IPS-NIHi11 (cell line): ENCODE results near the gene ZNF492.
"Not testable (repeated sequence)": the region's sequence is repeated elsewhere in the genome, so short reads cannot be mapped to it uniquely, and the experiment has no call there.

ENCODE experiments used
- DNase-seq: peaks from one replicate; pipeline ENCODE4 v3.0.0; 2012; ENCODE audit warnings: mixed read lengths, low spot score

Gene ZNF492

DNA sequence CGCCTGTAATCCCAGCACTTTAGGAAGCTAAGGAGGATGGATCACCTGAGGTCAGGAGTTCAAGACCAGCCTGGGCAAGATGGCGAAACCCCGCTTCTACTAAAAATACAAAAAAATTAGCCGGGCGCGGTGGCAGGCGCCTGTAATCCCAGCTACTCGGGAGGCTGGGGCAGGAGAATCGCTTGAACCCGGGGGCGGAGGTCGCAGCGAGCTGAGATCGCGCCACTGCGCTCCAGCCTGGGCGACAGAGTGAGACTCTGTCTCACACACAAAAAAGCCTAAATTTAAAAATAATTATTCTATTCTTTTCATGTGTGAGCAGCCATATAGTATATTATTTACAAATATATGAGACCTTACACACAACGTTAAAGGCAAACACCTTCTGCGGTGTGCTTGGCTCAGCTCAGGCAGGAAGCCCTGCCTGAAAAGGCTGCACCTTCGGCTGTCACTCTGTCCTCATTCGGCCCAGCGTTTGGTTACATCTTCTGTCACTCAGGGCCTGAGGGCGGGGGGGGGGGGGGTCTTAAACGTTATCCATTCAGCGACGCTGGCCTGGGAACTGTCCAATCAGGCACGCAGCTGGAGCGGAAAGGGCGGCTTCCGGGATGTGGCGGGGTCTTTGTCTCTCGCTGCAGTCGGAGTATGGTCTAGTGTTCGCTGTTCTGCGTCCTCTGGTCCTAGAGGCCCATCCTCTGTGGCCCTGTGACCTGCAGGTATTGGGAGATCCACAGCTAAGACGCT lies at the start of gene ZNF492:
ZNF492 (plus strand) TSS at position 619 of the 744 bp plus-strand sequence. CDS start 19,076 bp downstream, outside the sequence.
- not testable (repeated sequence) for DNase-seq

DNA sequence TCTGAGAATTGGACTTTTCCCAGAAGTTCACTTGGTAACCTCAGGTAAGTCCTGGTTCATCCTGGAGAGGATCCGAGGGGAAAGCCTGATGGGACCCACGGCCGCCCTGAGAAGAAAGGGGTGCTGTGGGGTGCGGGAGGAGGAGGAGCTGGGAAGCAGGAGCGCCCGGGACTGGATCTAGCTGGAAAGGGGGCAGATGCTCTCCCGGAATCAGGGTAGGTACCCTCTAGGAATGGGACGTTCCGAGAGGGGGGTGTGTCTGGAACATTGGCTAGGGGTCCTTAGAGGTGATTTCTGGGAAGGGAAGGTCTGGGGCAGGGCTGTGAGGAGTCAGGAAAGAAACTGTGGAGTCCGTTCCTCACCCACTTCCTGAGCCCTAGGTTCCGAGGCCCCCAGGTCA lies 38.7 kb upstream of the ZNF492 start:
- DNase-seq, result no peak

DNA sequence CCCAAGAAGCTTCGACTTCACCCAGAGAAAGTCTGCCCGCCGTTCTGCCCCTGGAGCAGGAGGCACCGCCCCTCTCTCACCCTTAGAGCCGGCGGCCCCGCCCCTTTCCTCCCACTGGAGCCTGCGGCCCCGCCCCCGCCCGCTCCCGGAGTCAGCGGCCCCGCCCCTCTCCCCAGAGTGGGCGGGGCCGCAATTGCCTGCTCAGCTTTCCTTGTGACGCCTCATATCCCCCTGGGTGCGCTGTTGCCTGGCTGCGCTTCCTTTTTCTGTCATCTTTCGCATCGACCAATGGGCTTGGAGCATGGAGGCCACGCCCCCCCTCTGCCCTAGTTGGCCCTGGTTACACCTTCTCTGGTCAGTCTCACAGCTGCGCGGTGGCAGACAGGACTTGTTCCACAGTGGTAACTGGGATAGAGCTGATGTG lies 38.2 kb upstream of the ZNF492 start:
- no peak for DNase-seq

DNA sequence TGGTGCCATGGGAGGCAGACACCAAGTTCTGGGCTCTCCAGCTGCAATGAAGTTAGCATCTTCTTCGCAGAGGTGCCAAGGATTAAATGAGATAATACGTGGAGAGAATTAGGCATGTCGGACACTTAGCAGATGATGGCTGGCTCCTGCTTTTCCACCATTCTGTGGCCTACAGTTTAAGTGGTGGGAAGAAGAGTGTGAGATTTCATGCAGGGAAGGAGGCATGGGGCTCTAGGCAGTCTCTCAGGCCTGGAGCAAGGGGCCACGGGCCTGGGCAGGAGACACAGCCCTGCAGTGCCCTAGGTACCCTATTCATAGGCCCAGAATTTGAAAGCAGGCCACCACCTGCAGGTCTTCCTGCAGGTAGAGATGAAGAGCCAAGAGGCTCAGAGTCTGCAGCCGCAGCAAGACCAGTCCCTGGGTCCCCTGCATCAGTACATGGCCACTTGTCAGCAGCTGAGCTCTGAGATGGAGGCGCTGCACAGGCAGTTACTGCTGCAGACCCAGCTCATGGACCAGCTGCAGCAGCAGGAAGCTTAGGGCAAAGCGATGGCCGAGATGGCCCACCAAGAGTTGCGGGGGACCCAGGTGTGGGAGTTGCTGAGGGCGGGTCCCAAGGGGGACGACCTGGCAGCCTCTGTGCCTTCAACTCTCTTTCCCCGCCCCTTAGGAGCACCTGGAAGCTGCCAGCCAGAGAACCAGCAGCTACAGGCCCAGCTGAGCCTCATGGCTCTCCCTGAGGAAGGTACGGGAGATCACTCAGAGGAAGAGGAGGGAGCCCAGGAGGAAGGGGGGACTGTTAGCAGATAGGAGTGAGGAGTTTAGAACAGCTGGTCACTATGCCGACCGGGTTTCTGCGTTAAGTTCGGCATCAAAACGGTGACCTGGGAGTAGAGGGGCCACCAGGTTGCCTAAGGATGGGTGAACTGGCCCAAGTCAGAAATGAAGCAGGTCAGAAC lies 33.2 kb upstream of the ZNF492 start:
- DNase-seq, result no peak

DNA sequence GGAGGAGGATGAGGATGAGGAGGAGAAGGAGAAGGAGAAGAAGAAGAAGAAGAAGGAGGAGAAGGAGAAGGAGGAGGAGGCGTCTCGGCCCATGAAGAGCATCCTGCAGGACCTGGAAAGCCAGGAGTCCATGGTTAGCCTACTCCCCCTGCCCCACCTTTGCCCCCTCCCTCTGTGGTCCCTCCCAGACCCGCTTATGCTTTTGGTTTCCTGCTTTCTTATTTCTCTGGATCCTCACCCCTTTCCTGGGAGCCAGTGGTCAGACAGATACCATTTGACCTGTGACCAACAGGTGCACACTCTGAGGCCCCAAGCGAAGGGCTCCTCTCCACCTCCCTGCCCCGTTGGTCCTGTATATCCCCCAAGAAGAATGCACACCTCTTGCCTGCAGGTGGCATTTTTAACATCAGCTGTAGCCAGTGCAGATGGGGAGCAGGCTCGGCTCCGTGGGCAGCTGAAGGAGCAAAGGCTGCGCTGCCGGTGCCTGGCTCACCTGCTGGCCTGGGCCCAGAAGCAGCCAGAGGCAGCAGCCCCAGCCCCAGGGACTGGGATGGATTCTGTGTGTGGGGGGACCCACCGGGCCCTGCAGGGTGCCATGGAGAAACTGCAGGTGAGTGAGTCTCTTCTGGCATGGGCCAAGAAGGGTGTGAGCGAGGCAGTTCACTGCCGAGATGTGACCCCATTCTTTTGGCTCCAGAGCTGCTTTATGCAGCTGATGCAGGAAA lies 32.1 kb upstream of the ZNF492 start:
- DNase-seq, result no peak

DNA sequence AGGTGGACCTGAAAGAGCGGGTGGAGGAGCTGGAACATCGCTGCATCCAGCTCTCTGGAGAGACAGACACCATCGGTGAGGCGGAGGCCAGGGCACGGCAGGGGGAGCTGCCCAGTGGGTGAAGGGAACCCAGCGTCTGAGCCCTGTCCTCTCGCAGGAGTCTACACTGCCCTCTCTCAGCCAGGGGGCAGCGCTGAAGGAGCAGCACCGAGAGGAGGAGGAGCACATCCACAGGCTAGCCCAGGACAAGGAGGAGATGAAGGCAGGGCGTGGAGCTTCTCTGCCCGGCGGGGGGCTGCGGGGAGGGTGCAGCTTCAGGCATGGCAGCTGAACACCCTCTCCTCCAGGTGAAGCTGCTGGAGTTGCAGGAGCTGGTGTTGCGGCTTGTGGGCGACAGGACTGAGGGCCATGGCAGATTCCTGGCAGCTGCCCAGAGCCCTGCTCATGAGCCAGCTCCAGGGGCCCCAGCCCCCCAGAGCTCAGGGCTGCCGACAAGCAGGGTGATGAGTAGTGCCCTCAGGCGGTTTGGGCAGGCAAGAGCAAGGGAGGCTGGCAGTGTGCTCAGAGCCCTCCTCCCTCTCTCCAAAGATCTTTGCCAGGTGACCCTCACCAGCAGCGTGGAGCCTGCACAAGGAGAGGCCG lies 31.4 kb upstream of the ZNF492 start:
- DNase-seq, result no peak

DNA sequence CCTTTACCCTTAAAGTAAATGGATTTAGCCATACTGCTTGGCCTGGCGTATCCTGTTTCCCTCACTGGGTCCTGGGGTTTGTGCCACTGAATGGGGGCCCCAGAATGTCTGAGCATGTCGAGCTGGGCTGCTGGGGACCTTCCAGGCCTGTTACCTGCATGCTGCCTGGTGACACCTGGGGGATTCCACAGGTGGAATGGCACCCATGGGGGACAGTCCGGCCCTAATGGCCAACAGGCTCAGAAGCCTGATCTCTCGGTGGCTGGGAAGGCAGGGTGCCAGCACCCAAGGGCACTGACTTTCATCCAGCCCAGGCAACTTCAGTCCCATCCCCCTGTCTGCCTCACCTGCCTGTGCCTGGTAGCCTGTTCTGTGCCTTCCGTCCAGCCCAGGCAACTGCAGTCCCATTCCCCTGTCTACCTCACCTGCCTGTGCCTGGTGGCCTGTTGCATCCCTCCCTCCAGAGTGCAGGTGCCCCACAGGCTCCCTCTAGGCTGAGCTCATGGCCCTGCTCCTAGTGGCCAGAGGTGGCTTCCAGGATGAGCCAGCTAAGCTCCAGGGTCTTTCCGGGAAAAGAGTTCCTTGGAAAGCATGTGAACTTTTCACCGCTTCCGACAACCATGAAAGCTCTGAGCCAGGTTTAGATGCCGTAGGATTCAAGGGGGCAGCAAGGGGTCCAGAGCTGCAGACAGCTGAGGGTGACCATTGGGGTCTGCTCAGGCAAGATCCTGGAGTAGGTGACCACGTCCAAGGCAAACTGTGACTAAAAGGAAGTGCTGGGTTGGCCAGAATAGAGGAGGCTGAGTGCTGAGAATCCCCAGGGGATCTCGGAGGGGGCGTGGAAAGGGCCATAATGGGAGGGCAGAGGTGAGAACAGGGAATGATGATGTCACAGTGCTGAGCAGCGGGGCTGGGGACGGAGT lies 30.3 kb upstream of the ZNF492 start:
- DNase-seq, result no peak

DNA sequence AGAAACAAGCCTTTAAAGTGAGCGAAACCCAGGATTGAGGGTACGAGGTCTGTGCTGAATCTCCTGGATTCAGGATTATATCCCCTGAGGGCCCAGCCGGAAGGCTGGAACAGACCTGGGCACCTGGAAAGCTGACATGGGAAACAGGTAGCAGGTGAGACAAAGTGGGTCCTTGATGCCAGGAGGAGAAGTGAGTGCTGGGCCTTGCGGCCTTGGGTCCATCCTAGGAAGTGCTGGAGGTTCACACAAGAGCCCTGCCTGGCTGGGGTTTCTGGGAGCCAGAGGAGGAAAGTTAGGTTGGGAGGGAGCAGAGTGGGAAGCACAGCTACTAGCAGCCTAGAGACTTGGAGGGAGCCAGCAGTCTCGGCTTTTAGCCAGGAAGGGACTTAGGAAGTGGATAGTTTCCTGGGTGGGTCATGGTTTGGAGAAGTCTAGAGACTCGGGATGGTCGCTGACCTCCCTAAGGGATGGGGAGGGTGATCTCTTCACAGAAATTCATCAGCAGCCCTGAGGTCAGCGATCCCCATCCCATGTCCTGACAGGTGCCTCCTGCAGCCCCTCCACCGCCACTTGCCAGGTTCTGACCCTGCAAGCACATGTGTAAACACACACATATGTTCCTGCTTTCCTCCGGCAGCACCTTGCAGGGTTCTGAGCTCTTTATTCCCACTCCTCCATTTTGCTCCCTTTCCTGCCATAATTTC lies 29.4 kb upstream of the ZNF492 start:
- DNase-seq, result no peak

DNA sequence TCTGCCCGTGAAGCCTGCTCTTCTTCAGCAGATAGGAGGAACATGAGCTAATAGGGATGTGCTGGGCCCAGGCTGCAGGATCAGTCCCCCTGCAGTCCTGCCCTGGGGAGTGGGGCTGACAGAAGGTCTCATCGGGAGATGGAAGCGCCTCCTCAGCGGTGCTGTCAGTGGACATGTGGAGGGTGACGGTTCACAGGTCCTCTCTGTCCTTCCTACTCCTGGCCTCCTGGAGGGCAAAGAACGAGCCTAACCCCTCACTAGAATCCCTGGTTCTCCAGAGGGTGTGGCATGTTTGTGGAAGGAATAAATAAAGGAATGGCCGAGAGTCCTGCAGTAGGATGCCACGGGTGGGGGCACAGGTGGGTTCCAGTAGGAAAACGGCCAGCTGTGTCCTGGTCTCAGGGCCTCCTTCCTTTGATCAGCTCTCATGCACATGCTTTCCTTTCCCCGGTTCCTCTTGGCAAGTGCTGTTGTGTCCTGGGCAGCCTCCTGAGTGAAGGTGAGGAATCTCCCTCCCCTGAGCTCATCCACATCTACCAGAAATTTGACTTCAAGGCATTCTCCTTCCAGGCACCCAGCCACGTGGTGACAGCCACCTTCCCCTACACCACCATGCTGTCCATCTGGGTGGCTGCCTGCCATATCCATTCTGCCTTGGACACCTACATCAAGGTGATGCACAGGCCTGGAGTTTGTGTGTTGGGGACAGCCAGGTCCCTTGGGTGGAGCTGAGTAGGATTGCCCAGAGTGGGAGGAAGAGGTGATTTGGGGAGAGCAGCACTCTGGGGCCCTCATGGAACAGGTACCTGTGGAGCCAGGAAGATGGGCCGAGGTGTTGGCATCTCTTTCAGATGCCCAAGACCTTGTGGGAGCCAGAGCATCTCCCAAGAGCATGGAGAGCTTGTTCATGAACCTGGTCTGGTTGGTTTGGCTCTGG lies 28.6 kb upstream of the ZNF492 start:
- no peak for DNase-seq

DNA sequence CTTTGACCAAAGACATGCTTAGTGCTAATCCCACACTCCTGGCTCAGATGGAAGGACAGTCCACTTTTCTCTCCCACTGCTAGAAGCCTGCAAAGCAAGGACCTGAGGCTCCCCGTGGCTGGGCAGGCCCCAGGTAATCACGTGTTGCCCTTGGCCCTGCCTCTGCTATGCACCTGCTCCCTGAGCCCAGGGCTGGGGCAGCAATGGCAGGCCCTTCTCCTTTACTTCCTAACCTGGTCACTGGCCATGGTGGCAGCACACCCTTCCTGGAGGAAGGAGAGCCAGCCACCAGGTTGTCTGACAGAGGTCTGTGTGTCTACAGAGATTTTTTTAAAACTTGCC lies 27.9 kb upstream of the ZNF492 start:
- no peak for DNase-seq

DNA sequence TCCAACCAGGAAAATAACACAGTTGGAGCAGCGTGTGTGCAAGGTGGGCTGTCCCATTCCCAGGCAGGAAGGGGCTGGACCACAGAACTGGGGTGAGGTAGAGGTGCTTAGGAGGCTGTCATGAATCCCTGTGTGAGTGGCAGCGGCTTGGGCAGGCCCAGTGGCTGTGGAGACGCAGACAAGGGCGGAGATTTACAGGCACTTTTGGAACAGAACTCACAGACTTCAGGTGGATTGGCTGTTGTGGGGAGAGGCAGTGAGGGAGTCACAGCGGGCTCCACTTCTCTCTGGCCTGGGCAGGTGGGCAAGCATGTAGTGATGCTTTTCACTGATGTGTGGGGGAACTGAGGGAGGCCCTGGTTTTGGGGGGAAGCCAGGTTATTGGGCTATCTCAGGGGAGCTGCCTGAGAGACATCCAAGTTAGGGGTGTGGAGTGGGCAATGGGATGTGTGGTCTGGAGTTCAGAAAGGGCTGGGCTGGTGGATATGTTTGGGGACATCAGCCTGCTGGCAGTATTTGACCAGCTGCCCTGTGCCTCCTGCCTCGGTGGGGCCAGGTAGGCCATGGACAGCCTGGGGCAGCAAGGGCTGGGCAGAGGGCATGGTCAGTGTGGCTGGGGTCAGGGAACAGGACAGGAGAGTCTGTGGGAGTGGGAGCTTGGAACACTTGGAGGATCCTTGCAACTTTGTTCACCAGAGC lies 27.0 kb upstream of the ZNF492 start:
- DNase-seq, result no peak

DNA sequence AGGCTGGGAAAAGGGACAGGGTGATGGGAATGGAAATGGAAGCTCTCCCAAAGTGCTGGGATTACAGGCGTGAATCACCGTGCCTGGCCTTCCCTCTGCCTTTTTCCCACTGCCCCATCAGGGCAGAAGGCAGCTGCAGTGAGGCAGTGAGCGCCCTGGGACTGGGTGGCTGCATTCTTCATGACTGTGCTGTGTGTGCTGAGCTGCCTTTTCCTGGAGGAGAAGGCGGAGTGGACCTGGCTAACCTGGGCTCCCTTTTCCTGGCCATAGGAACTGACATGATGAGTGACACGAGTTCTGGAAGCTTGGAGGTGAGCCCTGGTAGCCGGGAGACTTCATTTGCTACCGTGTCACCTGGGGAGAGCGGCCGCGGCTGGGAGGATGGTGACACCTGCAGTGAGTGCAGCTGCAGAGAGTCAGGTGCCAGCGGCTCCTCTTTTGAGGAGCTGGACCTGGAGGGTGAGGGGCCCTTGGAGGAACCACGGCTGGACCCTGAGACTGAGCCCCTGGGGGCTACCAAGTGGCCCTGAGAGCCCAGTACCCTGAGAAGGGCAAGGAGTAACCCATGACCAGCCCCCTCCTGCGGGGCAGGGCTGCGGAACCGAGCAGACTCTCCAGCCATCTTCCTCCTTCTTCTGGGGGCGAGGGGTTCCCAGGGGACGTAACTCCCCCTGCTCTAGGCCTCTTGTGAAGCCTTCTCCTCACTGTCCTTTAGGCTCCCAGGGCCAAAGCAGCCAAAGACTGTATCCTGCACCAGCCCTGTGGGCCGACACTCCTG lies 26.3 kb upstream of the ZNF492 start:
- no peak for DNase-seq

DNA sequence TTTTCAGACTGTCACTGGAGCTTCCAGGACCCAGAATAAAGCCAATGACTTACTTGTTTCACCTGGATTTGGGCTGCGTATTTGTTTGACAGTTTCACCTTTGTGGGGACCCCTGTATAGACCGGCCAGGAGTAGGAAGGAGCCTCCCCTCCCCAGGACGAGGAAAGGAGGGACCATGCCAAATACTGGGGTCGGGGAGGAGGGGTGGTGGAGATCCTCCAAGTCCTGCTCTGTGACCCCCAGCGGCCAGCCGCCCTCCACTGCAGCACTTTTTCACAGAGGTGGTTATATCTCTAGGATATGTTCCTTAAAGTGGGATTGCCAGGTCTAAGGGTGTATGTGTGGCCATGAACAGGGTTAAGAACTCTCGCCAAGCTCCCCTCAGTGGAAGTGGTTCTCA lies 25.7 kb upstream of the ZNF492 start:
- no peak for DNase-seq

DNA sequence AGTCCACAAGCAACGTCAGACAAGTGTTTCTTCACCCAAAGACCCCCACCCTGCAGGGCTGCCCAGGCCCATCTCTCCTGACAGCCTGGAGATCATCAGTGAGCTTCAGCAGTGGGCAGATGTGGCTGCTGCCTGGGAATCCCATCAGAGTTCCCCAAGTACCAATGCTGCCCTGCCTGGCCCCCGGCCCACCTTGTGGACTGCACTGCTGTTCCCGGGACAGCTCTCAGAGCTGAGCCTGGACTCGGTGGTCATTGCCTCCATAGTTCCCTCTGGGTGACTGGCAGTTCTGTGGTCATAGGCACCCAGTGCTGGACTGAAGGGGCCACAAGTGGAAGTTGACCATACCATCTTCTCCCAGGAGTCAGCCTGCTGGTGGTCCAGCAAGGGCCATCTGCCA lies 24.5 kb upstream of the ZNF492 start:
- DNase-seq, result no peak

DNA sequence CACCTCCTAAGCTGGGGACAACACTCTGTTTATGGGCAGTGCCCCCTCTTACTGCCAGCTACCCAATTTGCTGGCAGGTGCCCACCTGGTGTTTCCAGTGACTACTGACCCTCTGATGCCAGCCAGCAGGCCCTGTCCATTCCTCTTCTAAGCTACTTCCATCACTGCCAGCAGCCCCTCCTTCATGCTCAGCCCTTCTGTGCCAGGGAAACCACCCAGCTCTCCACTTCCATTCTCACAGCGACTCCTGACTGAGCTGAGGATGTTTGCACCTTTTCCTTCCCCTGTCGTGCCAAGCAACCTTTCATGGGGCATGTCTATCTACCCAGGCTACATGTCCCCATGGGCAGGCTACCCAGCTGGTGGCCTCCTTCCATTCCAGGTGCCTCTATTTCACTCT lies 24.0 kb upstream of the ZNF492 start:
- DNase-seq, result no peak

DNA sequence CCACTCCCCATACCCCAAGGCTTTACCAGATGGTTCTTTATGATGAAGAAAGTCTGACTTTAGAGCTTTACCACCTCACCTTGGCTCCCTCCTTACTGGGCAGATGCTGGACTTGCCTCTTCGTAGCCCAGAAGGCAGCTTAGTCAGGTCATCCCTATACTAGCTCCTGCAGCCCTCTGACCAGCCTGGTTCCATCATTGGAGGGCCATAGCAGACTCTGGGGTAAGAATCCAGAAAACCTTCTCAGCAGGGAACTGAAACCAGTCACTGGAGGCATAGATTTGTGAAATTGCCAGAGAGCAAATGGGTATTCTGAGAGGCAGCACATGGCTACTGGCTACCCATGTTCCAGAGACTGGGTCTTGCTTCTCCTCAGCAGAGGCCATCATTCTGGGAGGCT lies 21.8 kb upstream of the ZNF492 start:
- no peak for DNase-seq

DNA sequence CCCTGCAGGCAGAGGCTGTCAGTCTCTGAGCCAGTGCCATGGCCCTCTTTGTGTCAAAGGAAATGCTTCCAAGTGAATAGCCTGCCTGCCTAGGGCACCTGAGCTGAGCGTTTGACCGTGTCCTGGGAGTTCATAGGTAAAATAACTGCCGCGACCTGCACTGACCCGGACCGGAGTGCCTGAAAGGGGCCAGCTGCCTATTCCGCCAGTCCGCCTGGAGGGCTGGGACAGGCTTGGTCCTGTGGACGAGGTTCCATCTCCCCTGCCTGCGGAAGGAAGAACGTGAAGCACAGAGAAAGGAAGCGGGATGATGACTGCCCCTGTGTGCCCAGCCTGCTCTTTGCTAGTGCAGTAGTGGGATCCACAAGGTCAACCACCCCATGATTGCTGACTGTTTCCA lies 17.5 kb upstream of the ZNF492 start:
- DNase-seq, result no peak

DNA sequence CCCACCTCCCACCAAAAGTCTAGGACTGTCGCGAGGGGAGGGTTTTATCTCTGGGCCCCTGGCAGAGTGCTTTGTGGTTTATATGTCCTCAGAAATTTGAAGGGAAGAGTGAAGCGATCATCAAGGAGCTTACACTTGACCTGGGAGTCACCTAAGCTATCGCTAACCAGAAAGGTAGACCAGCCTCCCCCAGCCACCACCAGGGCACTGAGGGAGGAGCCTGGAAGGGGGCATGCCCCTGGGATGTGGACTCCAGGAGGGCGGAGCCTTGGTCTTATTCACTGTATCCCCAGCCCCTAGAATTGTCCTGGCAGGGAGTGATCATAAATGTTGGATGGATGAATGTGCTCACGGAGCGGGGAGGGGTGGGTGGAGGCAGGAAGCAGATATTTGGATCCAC lies 16.9 kb upstream of the ZNF492 start:
- DNase-seq, result not testable (repeated sequence)
